Endothelial cell of umbilical vein (primary cell): Measurements from ENCODE around the gene TLE1. TPM values are rescaled to one million over a fixed set of nuclear protein-coding genes. Genes with fewer than 3 reads are reported as not detected.

Experiments used
- BruUV-seq: library from RNA; stranded (reverse); fragments of 400-500 nt; replicated peaks from 2 replicates; lab custom pipeline; 2021; lab: Mats Ljungman, UMichigan
- CTCF ChIA-PET: fragments of 300-600, 350-600 bp; sonication (Branson Sonifier 250); formaldehyde crosslinking; loops from one replicate; lab custom pipeline; 2021; ENCODE audit warnings: antibody characterized with exemption, inconsistent platforms; lab: Charles Lee
- POLR2A ChIA-PET: fragments of 300-600, 350-600 bp; sonication (Branson Sonifier 250); formaldehyde crosslinking; loops from one replicate; lab custom pipeline; 2021; ENCODE audit warnings: antibody characterized with exemption, inconsistent platforms; lab: Charles Lee
- DNase-seq: peaks from one replicate; pipeline ENCODE4 v3.0.0-alpha.2; 2011; ENCODE audit warnings: low read depth, low spot score
- FAIRE-seq: peaks from 2 replicates; lab custom pipeline; 2011; peaks lifted over from hg19 to GRCh38; lab: Jason Lieb, UNC
- H2AFZ ChIP-seq: 2 replicates; pipeline ENCODE4 v1.6.0; 2012; ENCODE audit warnings: low read depth, low read length, control low read depth, inconsistent platforms
- H3K27ac ChIP-seq: 2 replicates; pipeline ENCODE4 v1.5.1; 2011; ENCODE audit warnings: low read depth, mild to moderate bottlenecking, control low read depth, low read length, moderate library complexity; ENCODE audit not compliant: insufficient read depth
- H3K27me3 ChIP-seq, 2 experiments: 2 replicates each; pipeline versions ENCODE4 v1.6.0 to v1.6.1; 2011; ENCODE audit warnings: low read length in 2 of 2, mixed read lengths in 1 of 2; ENCODE audit not compliant: control insufficient read depth in 2 of 2, insufficient read depth in 2 of 2
- H3K36me3 ChIP-seq, 2 experiments: 2 replicates in 1 of 2; 3 replicates in 1 of 2; pipeline ENCODE4 v1.5.1; 2011; ENCODE audit warnings: low read length in 2 of 2, mild to moderate bottlenecking in 1 of 2, moderate library complexity in 1 of 2; ENCODE audit not compliant: control insufficient read depth in 2 of 2, insufficient read depth in 2 of 2; ENCODE audit errors: extremely low read depth in 1 of 2
- H3K4me1 ChIP-seq: 3 replicates; pipeline ENCODE4 v1.5.1; 2011; ENCODE audit warnings: mild to moderate bottlenecking, low read length; ENCODE audit not compliant: control insufficient read depth, insufficient read depth; ENCODE audit errors: extremely low read depth
- H3K4me2 ChIP-seq: 2 replicates; pipeline ENCODE4 v1.6.1; 2011; ENCODE audit warnings: low read length, control low read depth, mixed read lengths; ENCODE audit not compliant: insufficient read depth
- H3K4me3 ChIP-seq, 3 experiments: fragments of 200-600 bp in 1 of 3; sonication (generic), shearing (Covaris generic) in 1 of 3; replicated peaks in 1 of 3; 2 replicates each; pipeline ENCODE4 v1.5.1; 2011 to 2016; ENCODE audit warnings: control low read depth in 3 of 3, low read length in 3 of 3, mild to moderate bottlenecking in 2 of 3, inconsistent platforms in 1 of 3, low read depth in 1 of 3, moderate library complexity in 1 of 3; ENCODE audit not compliant: insufficient read depth in 1 of 3
- H3K79me2 ChIP-seq: 2 replicates; pipeline ENCODE4 v1.6.0; 2012; ENCODE audit warnings: low read length, inconsistent platforms; ENCODE audit not compliant: control insufficient read depth, insufficient read depth
- H3K9ac ChIP-seq: replicated peaks from 2 replicates; pipeline ENCODE3; 2011; ENCODE audit warnings: low read length, control low read depth; ENCODE audit not compliant: insufficient read depth; ENCODE audit errors: extremely low read depth
- H3K9me1 ChIP-seq: replicated peaks from 3 replicates; pipeline ENCODE4 v1.6.0; 2011; ENCODE audit warnings: mild to moderate bottlenecking, low read length; ENCODE audit not compliant: control insufficient read depth, insufficient read depth; ENCODE audit errors: extremely low read depth
- H3K9me3 ChIP-seq: replicated peaks from 2 replicates; pipeline ENCODE4 v1.5.1; 2012; ENCODE audit warnings: low read length, inconsistent platforms; ENCODE audit not compliant: control insufficient read depth, insufficient read depth
- H4K20me1 ChIP-seq: replicated peaks from 2 replicates; pipeline ENCODE3; 2011; ENCODE audit warnings: mild to moderate bottlenecking, low read length; ENCODE audit not compliant: control insufficient read depth, insufficient read depth; ENCODE audit errors: extremely low read depth
- EZH2 ChIP-seq: IDR thresholded peaks from 2 replicates; pipeline ENCODE4 v1.6.1; 2012; ENCODE audit warnings: borderline replicate concordance, low read depth, mild to moderate bottlenecking, moderate library complexity, low read length, inconsistent platforms; ENCODE audit not compliant: severe bottlenecking
- FOS ChIP-seq: IDR thresholded peaks from 2 replicates; pipeline ENCODE4 v1.6.1; 2011; ENCODE audit warnings: mild to moderate bottlenecking, low read length, moderate library complexity, borderline replicate concordance; ENCODE audit not compliant: insufficient read depth
- GATA2 ChIP-seq: IDR thresholded peaks from 2 replicates; pipeline ENCODE4 v1.7.0; 2011; ENCODE audit warnings: low read depth, mild to moderate bottlenecking, moderate library complexity, mixed read lengths, low read length; ENCODE audit not compliant: insufficient read length, insufficient read depth
- JUN ChIP-seq: IDR thresholded peaks from 2 replicates; pipeline ENCODE4 v1.6.1; 2011; ENCODE audit warnings: borderline replicate concordance, low read depth; ENCODE audit not compliant: insufficient read length, insufficient read depth
- MAX ChIP-seq: IDR thresholded peaks from 2 replicates; pipeline ENCODE4 v1.6.1; 2011; ENCODE audit not compliant: insufficient read depth, insufficient read length
- MYC ChIP-seq: IDR thresholded peaks from one replicate; pipeline ENCODE4 v1.6.1; 2011; ENCODE audit warnings: mild to moderate bottlenecking, low read depth, low read length
- POLR2A ChIP-seq: IDR thresholded peaks from 2 replicates; pipeline ENCODE4 v1.6.1; 2012; ENCODE audit warnings: low read depth, mild to moderate bottlenecking, control low read depth, low read length
- POLR2AphosphoS5 ChIP-seq: IDR thresholded peaks from 2 replicates; pipeline ENCODE4 v1.6.1; 2012; ENCODE audit warnings: low read depth, mild to moderate bottlenecking, control low read depth, low read length, moderate library complexity; ENCODE audit not compliant: insufficient read depth
- dilution Hi-C: fragments of 300-500 bp; cut with MboI; formaldehyde crosslinking; loops from one replicate; pipeline ENCODE4 v1.15.0; 2019; ENCODE audit warnings: low sequenced_read_pairs; ENCODE audit not compliant: extremely low pct_ligation_motif_present
- intact Hi-C: fragments of 100-400 bp; cut with micrococcal nuclease; formaldehyde crosslinking; loops from one replicate; pipeline ENCODE4 v1.10.0; 2022
- polyA plus RNA-seq, 4 experiments: library from polyadenylated mRNA; depleted of rRNA in 3 of 4; stranded (reverse) in 3 of 4; unstranded in 1 of 4; fragments of >200 nt; gene quantifications; 2 replicates each; pipeline versions ENCODE4 v1.2.1 to v1.2.3, GENCODE V29; 2011 to 2012; ENCODE audit warnings: missing spikeins in 1 of 4
- total RNA-seq: library from RNA; stranded (reverse); gene quantifications from 2 replicates; pipeline ENCODE4 v1.2.3, GENCODE V29; 2021
- TF ChIP-seq, protein P1 (sequence below), 2 donors: IDR thresholded peaks; 1 replicate in 1 of 2; 2 replicates in 1 of 2; pipeline ENCODE4 v1.5.1; 2011; ENCODE audit warnings: low read length in 2 of 2, mild to moderate bottlenecking in 2 of 2, moderate library complexity in 2 of 2, control low read depth in 1 of 2, inconsistent platforms in 1 of 2, low read depth in 1 of 2; ENCODE audit not compliant: insufficient read depth in 1 of 2; ENCODE audit errors: extremely low read depth in 1 of 2

TLE1 gene
- total and polyA plus RNA-seq, 2 donors (not counting 3 experiments of a cell fraction or from before 2014, with no cell fraction given): 55.0 to 58.2 TPM

- Histone ChIP-seq H3K27me3 (no peaks in the 10 kb centered on the region), H3K4me3 (no peak overlapping the region), H3K9me1 (no peaks in the 10 kb centered on the region), H3K4me2 (no peak overlapping the region), H2AFZ (no peak overlapping the region), H4K20me1 (peaks cover 2% of the 10 kb centered on the region), H3K79me2 (peaks cover 7% of the 10 kb centered on the region), H3K36me3 (peaks cover 3 to 18% of the 10 kb centered on the region in 2 experiments), H3K27ac (no peak overlapping the region), H3K4me1 (peaks cover 13% of the 10 kb centered on the region), H3K9me3 (no peaks in the 10 kb centered on the region), H3K9ac (no peak overlapping the region)
- no peak for TF ChIP-seq MYC
- TF ChIP-seq EZH2: no peak
- TF ChIP-seq POLR2AphosphoS5: no peak
- no peak for TF ChIP-seq MAX
- DNase-seq: no peak
- dilution Hi-C loops (no loop called here), intact Hi-C loops (no loop called here)
- ChIA-PET POLR2A (no interaction called here), CTCF (interaction anchor here (1.1 to 1.2 kb wide), 2 partner anchors 10 to 30 kb away, joined by 3 to 4 read pairs; no protein-coding TSS in a partner anchor)
- no peak for FAIRE-seq
- no TSS peak for BruUV-seq
Observed at GRCh38 chr9:81649475-81650240, 39.7 kb downstream of the TLE1 start.

DNA sequence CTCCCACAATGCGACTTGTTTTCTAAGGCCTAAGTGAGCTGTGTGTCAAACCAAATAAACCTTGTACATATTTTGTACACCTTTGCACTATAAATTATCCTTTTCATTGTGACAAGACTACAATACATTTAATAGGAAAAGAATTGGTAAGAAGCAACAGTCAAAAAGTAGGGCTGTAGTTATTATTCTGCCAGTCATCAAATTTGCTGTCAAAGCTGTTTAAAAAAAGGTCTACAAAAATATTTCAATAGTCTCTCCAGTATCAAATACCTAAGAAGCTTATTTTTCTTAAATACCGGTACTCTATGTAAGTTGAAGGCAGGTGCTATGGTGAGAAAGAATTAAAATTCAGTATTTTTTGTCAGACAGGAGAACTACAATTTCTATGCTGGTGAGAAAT, 40.5 kb downstream of the TLE1 start:
- no peak for FAIRE-seq

More for the DNA sequence above, 40.5 kb downstream of the TLE1 start:
- no peaks in the 10 kb centered on the region for H3K9me3 ChIP-seq
- ChIA-PET POLR2A (no interaction called here), CTCF (interaction anchor here (1.1 to 1.2 kb wide), 3 partner anchors 9 to 127 kb away, joined by 3 to 4 read pairs (median 3); no protein-coding TSS in a partner anchor)
- dilution Hi-C loops (no loop called here), intact Hi-C loops (no loop called here)
- H3K4me3 ChIP-seq: no peak overlapping the region
- H4K20me1 ChIP-seq: peaks cover 2% of the 10 kb centered on the region
- peaks cover 12% of the 10 kb centered on the region for H3K4me1 ChIP-seq
- DNase-seq: no peak
- peaks cover 3 to 18% of the 10 kb centered on the region in 2 experiments for H3K36me3 ChIP-seq
- peaks cover 5% of the 10 kb centered on the region for H3K79me2 ChIP-seq
- no peak overlapping the region for H3K9ac ChIP-seq
- no peak overlapping the region for H3K4me2 ChIP-seq
- no peak for TF ChIP-seq GATA2
- TF ChIP-seq MAX: no peak
- TF ChIP-seq FOS: no peak
- no peak for TF ChIP-seq JUN
- no peak for TF ChIP-seq MYC
- no peak for TF ChIP-seq POLR2AphosphoS5
- no peak for TF ChIP-seq POLR2A
- TF ChIP-seq EZH2: no peak
- TF ChIP-seq, protein P1, sequence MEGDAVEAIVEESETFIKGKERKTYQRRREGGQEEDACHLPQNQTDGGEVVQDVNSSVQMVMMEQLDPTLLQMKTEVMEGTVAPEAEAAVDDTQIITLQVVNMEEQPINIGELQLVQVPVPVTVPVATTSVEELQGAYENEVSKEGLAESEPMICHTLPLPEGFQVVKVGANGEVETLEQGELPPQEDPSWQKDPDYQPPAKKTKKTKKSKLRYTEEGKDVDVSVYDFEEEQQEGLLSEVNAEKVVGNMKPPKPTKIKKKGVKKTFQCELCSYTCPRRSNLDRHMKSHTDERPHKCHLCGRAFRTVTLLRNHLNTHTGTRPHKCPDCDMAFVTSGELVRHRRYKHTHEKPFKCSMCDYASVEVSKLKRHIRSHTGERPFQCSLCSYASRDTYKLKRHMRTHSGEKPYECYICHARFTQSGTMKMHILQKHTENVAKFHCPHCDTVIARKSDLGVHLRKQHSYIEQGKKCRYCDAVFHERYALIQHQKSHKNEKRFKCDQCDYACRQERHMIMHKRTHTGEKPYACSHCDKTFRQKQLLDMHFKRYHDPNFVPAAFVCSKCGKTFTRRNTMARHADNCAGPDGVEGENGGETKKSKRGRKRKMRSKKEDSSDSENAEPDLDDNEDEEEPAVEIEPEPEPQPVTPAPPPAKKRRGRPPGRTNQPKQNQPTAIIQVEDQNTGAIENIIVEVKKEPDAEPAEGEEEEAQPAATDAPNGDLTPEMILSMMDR (IDR thresholded peaks at IDR 0.05; ENCODE audit: extremely low read depth in 1 of 2, insufficient read depth in 1 of 2, low read depth in 1 of 2, low read length in 2 of 2): no peak
- H3K27ac ChIP-seq: no peak overlapping the region
- no peaks in the 10 kb centered on the region for H3K27me3 ChIP-seq
- H3K9me1 ChIP-seq: no peaks in the 10 kb centered on the region
- no peak overlapping the region for H2AFZ ChIP-seq
- BruUV-seq: no TSS peak
